ENCODE measurements around the gene CACNA1B. TPM values are rescaled to one million over a fixed set of nuclear protein-coding genes. Genes with fewer than 3 reads are reported as not detected.

CACNA1B gene
- total and polyA plus RNA-seq, 2 of the 13 experiments (the other 11 are each of a cell fraction or from before 2014, with no cell fraction given): under 0.01 to 0.04 TPM

DNA sequence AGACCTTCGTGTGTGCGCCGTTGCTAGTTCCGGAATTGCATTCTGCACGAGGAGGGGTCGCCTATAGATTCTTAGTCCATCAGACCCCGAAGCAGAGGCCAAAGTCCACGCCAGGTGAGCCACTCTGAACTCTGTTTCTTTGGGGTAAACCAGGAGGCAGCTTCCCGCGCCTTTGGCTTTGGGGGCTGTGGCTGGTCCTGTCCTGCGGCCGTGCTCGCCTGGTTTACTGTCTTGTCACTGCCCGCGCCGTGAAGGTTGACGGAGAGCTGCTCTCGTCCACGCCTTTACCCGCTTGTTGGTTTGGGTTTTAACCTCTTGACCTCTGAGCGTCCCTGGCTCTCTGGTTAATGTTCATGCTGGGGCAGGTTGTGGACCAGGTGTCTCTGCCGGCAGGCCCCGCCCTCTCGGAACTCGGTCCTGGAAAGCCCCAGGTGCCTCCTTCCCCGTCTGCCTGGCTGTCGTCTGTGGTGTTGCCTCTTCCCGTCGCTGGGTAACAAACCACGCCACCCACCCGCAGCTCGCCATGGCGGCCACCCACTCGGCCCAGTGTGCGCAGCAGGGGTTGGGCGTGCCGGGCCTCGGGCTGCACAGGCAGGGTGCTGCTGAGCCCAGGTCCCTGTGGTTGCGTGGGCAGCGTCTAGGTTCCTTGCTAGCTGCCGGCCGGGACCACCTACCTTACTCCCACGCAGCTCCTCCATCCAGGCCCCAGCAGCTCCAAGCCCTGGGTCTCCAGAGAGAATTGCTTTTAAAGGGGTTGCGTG lies 44.6 kb upstream of the CACNA1B start:
- Histone ChIP-seq H3K9ac (ENCODE audit: insufficient read depth, low read depth, low read length) (no peak overlapping the region), H4K20me1 (ENCODE audit: insufficient read depth, low read length) (no peaks in the 10 kb centered on the region), H3K4me1 (ENCODE audit: insufficient read depth, low read length) (no peaks in the 10 kb centered on the region), H3K36me3 (replicated peaks in 1 of 2; ENCODE audit: control insufficient read depth in 1 of 2, insufficient read depth in 2 of 2, low read length in 2 of 2) (peaks cover 7 to 42% of the 10 kb centered on the region in 2 experiments; a peak in 3 of 5 replicates), H3K4me2 (ENCODE audit: low read depth, low read length) (no peak overlapping the region), H2AFZ (ENCODE audit: low read length) (no peak overlapping the region), H3K27me3 (ENCODE audit: control insufficient read depth in 1 of 2, insufficient read depth in 2 of 2, low read length in 2 of 2) (no peaks in the 10 kb centered on the region), H3K4me3 (replicated peaks in 1 of 3; ENCODE audit: insufficient read depth in 1 of 3, low read depth in 2 of 3, low read length in 3 of 3) (no peak overlapping the region), H3K27ac (ENCODE audit: extremely low read length, insufficient read depth, low read length) (no peak overlapping the region), H3K79me2 (ENCODE audit: insufficient read depth, low read length) (no peaks in the 10 kb centered on the region), H3K9me3 (ENCODE audit: low read length) (no peaks in the 10 kb centered on the region)
- ChIA-PET CTCF (ENCODE audit: low intra/inter-chr PET ratio, low total read pairs) (no interaction called here), POLR2A (no interaction called here)
- FAIRE-seq (no peak), DNase-seq (ENCODE audit: low spot score) (no peak), ATAC-seq (no peak)
- no TSS peak for BruUV-seq (replicated peaks)
- TF ChIP-seq MIXL1 (CRISPR knock-in tag; IDR thresholded peaks at IDR 0.05) (no peak), MAFK (conservative IDR thresholded peaks at IDR 0.05 in 1 of 2, IDR thresholded peaks at IDR 0.05 in 1 of 2; ENCODE audit: low read length in 2 of 2) (no peak)
- TF ChIP-seq, protein P1, sequence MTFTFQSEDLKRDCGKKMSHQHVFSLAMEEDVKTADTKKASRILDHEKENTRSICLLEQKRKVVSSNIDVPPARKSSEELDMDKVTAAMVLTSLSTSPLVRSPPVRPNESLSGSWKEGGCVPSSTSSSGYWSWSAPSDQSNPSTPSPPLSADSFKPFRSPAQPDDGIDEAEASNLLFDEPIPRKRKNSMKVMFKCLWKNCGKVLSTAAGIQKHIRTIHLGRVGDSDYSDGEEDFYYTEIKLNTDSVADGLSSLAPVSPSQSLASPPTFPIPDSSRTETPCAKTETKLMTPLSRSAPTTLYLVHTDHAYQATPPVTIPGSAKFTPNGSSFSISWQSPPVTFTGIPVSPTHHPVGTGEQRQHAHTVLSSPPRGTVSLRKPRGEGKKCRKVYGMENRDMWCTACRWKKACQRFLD (CRISPR knock-in tag; IDR thresholded peaks at IDR 0.05; ENCODE audit: borderline replicate concordance): no peak
- in situ Hi-C loops (cut with HindIII; ENCODE audit: extremely low pct_ligation_motif_present, low pct_unique_long_range_greater_than_20kb): no loop called here
- WGBS (ENCODE audit: low lambda C conversion rate): 98% methylated on average over 31 of the region's 44 CpGs
- intact Hi-C loops (cut with micrococcal nuclease; ENCODE audit: unreplicated experiment): no loop called here

DNA sequence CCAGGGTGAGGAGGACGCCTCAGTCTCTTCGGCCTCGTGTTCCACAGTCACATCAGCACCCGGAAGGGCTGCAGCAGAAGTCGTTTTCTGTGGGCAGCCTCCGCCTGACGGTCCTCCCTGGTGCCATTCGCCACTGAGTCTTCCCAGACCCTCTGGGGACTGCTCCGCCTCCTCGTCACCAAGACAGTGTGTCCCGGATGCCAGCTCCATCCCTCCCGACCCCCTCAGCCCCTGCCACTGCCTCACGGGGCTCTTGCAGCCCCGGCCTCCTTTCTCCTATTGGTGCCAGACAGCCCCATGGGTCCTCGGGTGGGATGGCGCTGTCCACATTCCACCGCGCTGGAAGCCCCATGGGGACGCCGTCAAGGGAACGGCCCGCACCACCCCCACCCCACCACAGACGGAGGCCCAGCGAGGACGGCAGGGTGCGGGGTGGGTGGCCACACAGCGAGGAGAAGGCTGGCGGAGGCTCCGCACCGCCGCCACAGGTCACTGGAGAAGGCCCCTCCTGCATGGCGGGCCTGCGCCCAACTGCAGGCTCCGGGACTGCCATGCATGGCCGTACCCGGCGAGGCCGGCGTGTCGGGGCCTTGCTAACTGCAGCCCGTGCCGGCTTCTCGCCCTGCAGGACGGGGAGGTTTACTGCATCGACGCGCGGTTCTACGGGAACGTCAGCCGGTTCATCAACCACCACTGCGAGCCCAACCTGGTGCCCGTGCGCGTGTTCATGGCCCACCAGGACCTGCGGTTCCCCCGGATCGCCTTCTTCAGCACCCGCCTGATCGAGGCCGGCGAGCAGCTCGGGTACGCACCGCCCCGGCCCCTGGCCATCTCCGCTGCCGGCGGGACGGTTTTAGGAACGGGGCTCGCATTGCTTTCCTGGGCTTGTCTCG lies 43.6 kb upstream of the CACNA1B start:
- CTCF ChIA-PET (ENCODE audit: low intra/inter-chr PET ratio, low total read pairs): no interaction called here
- in situ Hi-C loops (cut with HindIII; ENCODE audit: extremely low pct_ligation_motif_present, low pct_unique_long_range_greater_than_20kb): no loop called here
- FAIRE-seq: no peak

More for the DNA sequence above, 43.6 kb upstream of the CACNA1B start:
- Histone ChIP-seq H3K4me2 (ENCODE audit: low read depth, low read length) (no peak overlapping the region), H3K79me2 (ENCODE audit: insufficient read depth, low read length) (no peaks in the 10 kb centered on the region), H2AFZ (ENCODE audit: low read length) (no peak overlapping the region), H3K27ac (ENCODE audit: extremely low read length, insufficient read depth, low read length) (no peak overlapping the region), H3K9me3 (ENCODE audit: low read length) (no peaks in the 10 kb centered on the region), H4K20me1 (ENCODE audit: insufficient read depth, low read length) (no peaks in the 10 kb centered on the region), H3K4me1 (ENCODE audit: insufficient read depth, low read length) (no peaks in the 10 kb centered on the region), H3K9ac (ENCODE audit: insufficient read depth, low read depth, low read length) (no peak overlapping the region), H3K27me3 (ENCODE audit: control insufficient read depth in 1 of 2, insufficient read depth in 2 of 2, low read length in 2 of 2) (no peaks in the 10 kb centered on the region), H3K4me3 (replicated peaks in 1 of 3; ENCODE audit: insufficient read depth in 1 of 3, low read depth in 2 of 3, low read length in 3 of 3) (no peak overlapping the region), H3K36me3 (replicated peaks in 1 of 2; ENCODE audit: control insufficient read depth in 1 of 2, insufficient read depth in 2 of 2, low read length in 2 of 2) (peaks cover 6 to 42% of the 10 kb centered on the region in 2 experiments; a peak in 3 of 5 replicates)
- ATAC-seq: no peak
- intact Hi-C loops (cut with micrococcal nuclease; ENCODE audit: unreplicated experiment): no loop called here
- 98% methylated on average over 50 of the region's 73 CpGs for WGBS (ENCODE audit: low lambda C conversion rate)
- no peak for TF ChIP-seq ZNF20 (CRISPR knock-in tag; IDR thresholded peaks at IDR 0.05)
- TF ChIP-seq SMARCC2 (IDR thresholded peaks at IDR 0.05): no peak
- no peak for TF ChIP-seq ZNF749 (CRISPR knock-in tag; IDR thresholded peaks at IDR 0.05; ENCODE audit: borderline replicate concordance)
- DNase-seq (ENCODE audit: low spot score): no peak
- POLR2A ChIA-PET: no interaction called here
- BruUV-seq (replicated peaks): no TSS peak

Measured in HepG2 (cell line).